ENCODE data around the gene GALNT8.
"Not testable (repeated sequence)": the region's sequence is repeated elsewhere in the genome, so short reads cannot be mapped to it uniquely, and the experiment has no call there.

The GALNT8 gene

GRCh38 chr12:4744709-4745108 is 24.5 kb downstream of the GALNT8 start:
- no peak for DNase-seq

- DNase-seq = no peak
Measured at GRCh38 chr12:4745249-4745648, 25.0 kb downstream of the GALNT8 start.

- DNase-seq = not testable (repeated sequence)
Measured at GRCh38 chr12:4751654-4752053, 31.5 kb downstream of the GALNT8 start.

DNA sequence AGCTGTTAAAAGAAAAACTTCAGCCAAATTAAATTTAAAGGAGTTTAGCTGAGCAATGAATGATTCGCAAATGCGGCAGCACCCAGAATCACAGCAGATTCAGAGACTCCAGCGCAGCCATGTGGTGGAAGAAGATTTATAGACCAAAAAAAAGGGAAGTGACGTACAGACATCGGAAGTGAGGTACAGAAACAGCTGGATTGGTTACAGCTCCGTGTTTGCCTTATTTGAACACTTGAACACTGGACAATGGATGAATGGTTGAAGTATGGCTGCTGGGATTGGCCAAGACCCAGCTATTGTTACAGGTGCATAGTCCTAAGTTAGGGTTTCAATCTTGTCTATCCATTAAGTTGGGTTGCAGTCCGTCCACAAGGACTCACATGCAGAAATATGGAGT is 42.6 kb downstream of the GALNT8 start:
- no peak for DNase-seq

DNA sequence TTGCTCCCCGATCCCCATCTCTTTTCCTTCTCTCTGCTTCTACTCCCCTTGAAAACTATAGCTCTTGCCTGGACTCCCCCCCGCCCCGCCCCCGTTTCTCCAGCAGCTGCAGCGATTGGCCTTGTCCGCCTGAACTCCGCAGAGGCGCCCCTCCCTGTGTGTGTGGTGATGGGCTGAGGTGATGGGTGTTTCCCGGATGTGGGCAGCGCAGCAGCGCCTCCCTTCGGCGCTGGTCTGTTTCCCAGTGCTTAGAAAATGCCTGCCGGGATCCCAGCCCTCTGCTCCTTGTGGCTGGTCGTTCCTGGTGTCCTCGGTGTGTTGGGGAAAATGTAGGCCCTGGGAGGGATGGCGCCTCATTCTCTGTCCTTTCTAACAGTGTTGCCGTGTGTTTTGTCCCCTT is 43.3 kb downstream of the GALNT8 start:
- no peak for DNase-seq

DNA sequence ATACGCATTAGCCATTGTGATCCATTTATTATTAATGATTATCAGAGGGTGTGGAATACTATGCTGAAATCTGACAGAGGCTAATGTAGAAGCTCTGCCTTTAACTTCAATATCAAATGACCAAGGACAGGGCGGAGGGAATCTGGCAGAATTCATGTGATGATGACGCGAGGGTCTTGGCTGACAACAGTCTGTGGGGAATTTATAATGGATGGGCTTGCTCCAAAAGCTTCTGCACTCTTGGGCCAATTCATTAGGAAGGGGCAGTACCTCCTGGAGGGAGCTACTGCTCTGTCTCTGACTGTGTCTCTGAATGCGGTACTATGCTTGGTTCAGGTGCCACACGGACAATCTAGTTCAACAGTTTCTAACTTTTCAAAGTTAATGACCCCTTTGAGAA is 46.2 kb downstream of the GALNT8 start:
- no peak for DNase-seq

DNA sequence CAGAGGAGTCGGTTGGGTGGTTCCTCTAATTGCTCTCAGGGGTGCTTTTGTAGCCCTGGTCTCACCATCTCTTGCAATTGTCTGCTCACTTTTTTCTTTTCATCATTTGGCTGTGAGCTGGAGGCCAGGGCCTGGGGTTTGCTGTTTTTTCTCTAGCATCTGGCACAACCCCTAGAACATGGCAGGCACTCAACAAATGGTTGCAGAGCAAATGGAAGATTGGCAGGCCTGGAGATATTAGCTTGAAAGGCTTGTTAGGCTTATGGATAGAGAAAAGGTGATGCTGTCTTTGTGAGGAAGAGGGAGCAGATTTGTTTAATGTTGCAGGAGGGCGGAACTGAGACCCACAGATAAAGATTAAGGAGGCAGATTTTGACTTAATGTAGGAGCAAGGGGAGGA is 47.0 kb downstream of the GALNT8 start:
- no peak for DNase-seq

GRCh38 chr12:4768341-4768740 is 48.1 kb downstream of the GALNT8 start:
- DNase-seq = no peak

GRCh38 chr12:4769073-4769472 is 48.9 kb downstream of the GALNT8 start:
- DNase-seq = no peak

DNA sequence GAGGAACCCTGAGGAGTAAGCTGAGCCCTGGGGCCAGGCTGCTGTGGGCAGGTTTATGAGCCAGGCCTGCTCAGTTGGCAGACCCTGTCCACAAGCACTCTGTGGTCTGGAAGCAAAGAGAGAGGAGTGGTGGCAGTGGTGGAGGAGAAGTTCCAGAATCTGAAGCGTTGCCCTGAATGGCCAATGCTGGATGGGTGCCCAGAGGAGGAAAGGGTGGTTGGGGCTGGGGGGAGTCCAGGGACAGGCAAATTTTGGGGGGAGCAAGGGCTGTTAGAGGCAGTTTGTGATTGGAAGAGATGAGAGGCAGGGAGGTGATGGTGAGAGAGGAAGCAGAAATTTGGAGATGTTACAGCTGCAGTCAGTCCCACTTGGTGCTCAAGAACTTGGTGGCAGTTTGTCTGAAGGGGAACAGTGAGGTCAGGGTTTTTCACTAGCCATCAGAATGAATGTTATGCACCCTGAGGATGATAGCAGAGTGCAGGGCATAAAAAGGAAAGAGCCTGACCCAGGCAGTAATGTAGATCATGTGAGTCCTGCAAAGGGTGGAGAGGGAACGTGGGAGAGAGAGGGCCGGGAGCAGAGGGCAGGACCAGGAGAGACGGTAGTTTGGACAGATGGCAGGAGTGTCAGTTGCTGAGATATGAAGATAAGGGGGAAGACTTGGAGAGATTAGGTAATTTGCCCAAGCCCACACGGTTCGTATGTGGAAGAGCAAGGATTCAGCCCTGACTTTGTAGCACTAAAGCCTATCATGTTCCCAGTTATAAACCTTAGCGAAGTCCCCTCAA is 51.2 kb downstream of the GALNT8 start:
- no peak for DNase-seq

GRCh38 chr12:4771960-4772566 is 51.9 kb downstream of the GALNT8 start:
- no peak for DNase-seq

DNA sequence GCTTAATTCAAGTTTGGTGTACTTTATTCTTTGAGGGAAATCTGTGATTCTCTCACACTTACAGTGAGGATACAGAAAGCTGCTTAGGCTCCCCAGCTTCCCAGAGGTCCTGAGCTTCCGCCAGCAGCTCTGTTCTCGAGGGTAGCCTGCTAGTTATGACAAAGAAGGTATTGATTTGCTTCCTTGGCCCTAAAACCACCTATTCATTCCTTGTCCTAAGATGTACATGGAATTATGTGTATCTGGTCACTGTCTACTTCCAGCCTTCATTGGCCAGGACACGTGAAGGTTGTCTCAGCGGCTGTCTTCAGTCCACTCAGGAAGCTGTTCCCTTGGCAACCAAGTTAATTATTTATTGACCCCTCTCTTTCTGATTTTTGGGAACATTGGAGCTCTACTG is 55.7 kb downstream of the GALNT8 start:
- DNase-seq = no peak

DNA sequence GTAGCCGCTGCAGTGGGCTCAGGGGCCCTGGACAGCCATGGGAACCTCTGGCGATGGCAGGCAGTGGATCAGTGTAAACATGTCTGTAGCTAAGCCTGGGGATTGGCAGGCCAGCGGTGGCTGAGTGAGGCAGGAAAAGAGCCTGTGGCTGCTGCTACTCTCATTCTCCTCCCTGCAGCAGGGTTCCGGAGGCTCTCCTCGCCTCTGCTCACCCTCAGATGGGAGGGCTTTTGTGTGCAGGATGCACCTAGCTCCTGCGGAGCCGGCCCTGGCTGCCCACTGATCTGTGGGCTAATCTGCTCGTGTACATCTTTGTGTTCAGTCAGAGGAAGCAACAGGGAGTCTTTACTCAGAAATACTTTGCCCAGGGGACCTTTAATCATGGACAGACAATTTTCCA is 59.5 kb downstream of the GALNT8 start:
- DNase-seq = no peak

- DNase-seq = no peak
Measured at GRCh38 chr12:4780641-4781611, 60.7 kb downstream of the GALNT8 start.

DNA sequence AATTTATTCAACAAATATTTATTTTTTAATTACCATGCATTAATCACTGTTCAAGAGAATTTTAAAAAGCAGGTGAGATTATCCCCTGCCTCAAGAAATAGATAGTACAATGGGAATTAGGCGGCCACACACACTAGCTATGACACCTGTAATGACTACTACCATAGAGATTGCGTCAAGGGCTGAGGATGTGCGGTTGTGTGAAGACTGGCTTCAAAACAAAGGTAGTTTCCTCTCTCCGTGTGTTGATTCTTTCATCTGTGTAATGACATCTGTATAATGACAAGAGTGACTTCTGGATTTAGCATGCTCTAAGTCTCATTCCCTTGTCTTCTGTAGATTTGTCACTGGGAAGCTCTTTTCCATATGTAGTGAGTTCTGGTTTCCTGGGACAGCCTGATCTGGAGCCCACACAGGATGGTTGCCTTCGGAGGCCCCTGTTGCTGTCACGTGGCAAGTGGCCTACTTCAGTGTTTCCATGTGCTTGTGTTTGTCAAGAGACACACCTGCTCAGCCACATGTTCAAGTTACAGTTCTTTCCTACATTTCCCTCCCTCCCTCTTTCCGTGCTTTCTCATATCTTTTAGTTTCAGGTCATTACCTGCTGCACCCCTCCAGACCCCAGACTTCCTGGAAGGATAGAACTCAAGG is 64.3 kb downstream of the GALNT8 start:
- no peak for DNase-seq

DNA sequence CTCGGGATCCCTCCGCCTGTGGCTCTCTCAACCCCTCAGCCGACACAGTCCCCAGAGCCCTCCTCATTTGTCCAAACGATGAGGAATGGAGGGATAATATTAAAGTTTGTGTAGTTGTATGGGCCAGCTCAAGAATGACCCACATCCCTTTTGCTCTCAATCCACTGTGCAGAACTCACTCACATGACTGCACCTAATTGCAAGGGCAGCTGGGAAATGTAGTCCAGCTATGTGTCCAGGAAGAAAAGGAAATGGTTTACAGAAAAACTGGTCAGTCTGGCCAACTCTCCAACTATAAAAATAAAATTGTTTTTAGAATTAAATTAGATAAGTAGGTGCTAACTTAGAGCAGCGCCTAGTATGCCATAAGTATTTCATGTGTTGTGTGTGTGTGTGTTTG is 66.6 kb downstream of the GALNT8 start:
- no peak for DNase-seq

- DNase-seq = no peak
Measured at GRCh38 chr12:4787965-4788364, 67.8 kb downstream of the GALNT8 start.

GRCh38 chr12:4789776-4790175 is 69.6 kb downstream of the GALNT8 start:
- no peak for DNase-seq

DNA sequence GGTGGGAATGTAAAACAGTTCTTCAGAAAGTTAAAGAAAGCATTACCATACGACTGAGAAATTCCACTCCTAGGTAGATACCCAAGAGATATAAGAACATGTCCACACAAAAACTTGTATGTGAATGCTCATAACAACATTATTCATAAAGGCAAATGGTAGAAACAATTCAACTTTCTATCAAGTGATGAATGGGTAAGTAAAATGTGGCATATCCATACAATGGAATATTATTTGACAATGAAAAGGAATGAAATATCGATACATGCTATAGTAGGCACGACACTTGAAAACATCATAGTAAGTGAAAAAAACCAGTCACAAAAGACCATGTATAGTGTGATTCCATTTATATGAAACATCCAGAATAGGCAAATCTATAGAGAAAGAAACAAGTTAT is 71.3 kb downstream of the GALNT8 start:
- DNase-seq = no peak

GRCh38 chr12:4794491-4794890 is 74.3 kb downstream of the GALNT8 start:
- DNase-seq = no peak

DNA sequence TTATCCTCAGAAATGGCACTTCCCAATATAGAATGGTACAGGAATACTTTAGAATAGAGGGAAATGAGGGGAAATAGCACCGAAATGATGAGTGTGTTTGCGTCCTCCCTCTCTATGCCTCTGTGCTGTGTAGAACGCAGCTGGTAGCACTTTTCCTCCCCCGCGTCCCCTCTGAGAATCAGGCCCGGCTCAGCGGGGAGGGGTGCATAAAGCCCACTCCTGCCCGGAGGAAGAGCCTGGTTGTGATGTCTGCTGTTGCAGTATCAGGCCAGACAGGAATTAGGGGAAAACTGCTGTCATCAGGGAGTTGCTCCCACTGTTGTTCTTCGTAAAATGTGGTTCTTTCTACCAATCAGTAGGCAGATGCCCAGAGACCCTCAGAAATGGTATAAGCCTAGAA is 76.0 kb downstream of the GALNT8 start:
- no peak for DNase-seq

GRCh38 chr12:4796694-4797482 is 76.7 kb downstream of the GALNT8 start:
- DNase-seq = no peak

Data from activated CD8-positive, alpha-beta memory T cell treated with anti-CD3 and anti-CD28 coated beads, Interleukin-2, amount 50 U/mL, for 48 hours (primary cell).